Endothelial cell of hepatic sinusoid (primary cell): ENCODE data around the gene HIRIP3.

Source experiments
- in situ Hi-C: cut with HindIII; loops from 2 replicates; pipeline ENCODE4 v1.10.0; 2017; ENCODE audit warnings: low sequenced_read_pairs

HIRIP3 gene

DNA sequence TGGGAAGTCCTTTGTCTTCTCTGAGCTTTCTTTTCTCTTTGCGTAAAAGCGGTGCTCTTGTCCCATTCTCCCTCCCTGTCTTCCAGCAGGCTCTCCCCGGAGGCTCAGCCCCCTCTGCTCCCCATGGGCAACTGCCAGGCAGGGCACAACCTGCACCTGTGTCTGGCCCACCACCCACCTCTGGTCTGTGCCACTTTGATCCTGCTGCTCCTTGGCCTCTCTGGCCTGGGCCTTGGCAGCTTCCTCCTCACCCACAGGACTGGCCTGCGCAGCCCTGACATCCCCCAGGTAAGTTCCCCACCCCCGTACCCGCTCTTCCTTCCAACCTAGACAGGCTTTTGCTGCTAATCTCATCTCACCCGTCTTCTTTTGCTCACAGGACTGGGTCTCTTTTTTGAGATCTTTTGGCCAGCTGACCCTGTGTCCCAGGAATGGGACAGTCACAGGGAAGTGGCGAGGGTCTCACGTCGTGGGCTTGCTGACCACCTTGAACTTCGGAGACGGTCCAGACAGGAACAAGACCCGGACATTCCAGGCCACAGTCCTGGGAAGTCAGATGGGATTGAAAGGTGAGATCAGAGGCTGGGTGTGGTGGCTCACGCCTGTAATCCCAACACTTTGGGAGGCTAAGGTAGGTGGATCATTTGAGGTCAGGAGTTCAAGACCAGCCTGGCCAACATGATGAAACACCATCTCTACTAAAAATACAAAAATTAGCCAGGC, 32.2 kb downstream of the HIRIP3 start:
- in situ Hi-C loops, result loop anchor here (5.0 kb wide), 1 partner anchor 61 kb away; the partner anchor contains the start of gene ASPHD1

GRCh38 chr16:29962344-29962994, 32.9 kb downstream of the HIRIP3 start:
- in situ Hi-C loops, result loop anchor here (5.0 kb wide), 1 partner anchor 60 kb away; the partner anchor contains the start of gene ASPHD1

- in situ Hi-C loops, result loop anchor here (5.0 kb wide), 1 partner anchor 59 kb away; the partner anchor contains the start of gene ASPHD1
These were observed 33.7 kb downstream of the HIRIP3 start, which contains the start of gene TMEM219 for GRCh38 chr16:29961479-29962343. Gene TMEM219, plus strand, starts transcription at chr16:29962079. Its CDS starts 1,065 bp downstream, at chr16:29963144.

- in situ Hi-C loops, result loop anchor here (5.0 kb wide), 1 partner anchor 59 kb away; the partner anchor contains the start of gene ASPHD1
These were observed 34.3 kb downstream of the HIRIP3 start for GRCh38 chr16:29961127-29961478.

DNA sequence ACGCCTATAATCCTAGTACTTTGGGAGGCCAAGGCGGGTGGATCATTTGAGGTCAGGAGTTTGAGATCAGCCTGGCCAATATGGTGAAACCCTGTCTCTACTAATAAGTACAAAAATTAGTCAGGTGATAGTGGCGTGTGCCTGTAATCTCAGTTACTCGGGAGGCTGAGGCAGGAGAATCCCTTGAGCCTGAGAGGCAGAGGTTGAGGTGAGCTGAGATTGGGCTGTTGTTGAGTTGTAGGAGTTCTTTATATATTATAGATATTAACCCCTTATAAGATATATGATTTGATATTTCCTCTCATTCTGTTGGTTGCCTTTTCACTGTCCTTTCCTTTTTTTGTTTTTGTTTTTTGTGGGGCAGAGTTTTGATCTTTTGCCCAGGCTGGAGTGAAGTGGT, 35.6 kb downstream of the HIRIP3 start:
- in situ Hi-C loops, result loop anchor here (5.0 kb wide), 1 partner anchor 58 kb away; the partner anchor contains the start of gene ASPHD1

DNA sequence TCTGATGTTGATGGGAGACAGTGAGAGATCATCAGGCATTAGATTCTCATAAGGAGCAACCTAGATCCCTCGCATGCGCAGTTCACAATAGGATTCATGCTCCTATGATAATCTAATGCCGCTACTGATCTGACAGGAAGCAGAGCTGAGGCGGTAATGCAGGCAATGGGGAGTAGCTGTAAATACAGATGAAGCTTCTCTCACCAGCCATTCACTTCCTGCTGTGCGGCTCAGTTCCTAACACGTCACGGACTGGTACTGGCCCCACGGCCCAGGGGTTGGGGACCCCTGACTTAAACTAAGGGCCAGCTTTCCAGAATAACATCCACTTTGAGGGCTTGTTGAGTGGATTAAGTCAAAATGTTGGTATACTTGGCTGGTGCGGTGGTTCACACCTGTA, 36.1 kb downstream of the HIRIP3 start:
- in situ Hi-C loops, result no loop called here

DNA sequence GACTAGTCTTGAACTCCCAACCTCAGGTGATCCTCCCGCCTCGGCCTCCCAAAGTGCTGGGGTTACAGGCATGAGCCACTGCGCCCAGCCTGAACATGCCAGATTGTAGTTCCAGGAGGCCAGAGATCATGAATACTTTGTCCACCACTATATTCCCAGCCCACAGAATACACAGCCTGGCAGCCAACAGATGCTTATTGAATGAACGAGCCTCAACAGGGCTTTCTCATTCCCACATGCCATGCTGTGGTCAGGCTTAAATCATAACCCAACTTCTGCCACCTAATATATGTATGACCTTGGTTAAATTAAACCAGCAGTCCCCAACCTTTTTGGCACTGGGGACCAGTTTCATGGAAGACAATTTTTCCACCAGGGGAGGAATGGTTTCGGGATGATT, 36.7 kb downstream of the HIRIP3 start:
- in situ Hi-C loops, result no loop called here

GRCh38 chr16:29951625-29952365, 43.6 kb downstream of the HIRIP3 start:
- in situ Hi-C loops, result no loop called here

DNA sequence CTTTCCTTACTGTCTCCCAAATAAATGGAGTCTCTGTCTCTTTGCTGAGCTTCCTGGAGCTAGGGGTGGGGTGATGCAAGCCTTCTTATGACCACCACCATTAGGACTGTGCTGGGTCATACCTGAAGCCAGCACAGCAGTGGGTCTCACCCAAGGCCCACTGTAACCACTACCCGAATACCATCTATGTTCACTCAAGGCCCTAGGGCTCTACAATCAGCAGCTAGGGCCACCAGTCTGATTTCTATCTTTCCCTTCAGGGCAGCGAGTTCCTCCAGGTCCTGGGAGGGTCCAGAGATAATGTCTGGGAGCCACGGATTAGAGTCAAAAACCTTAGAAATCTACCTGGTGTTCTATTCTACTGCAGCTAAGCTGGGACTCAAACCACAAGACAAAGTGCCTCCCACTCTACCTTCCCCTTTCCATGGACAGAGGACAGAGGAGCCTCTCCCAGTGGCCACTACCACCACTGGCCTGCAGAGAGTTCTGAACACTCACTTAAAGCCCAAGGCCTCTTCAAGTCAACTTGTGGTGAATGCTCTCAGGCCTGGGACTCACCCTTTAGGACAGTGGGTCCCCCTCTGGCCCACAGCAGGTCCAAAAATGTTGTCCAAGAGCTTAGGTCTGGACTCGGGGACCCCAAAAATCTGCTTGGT, 44.5 kb downstream of the HIRIP3 start:
- in situ Hi-C loops, result no loop called here

- in situ Hi-C loops, result no loop called here
These were observed 47.5 kb downstream of the HIRIP3 start for GRCh38 chr16:29947897-29948296.

DNA sequence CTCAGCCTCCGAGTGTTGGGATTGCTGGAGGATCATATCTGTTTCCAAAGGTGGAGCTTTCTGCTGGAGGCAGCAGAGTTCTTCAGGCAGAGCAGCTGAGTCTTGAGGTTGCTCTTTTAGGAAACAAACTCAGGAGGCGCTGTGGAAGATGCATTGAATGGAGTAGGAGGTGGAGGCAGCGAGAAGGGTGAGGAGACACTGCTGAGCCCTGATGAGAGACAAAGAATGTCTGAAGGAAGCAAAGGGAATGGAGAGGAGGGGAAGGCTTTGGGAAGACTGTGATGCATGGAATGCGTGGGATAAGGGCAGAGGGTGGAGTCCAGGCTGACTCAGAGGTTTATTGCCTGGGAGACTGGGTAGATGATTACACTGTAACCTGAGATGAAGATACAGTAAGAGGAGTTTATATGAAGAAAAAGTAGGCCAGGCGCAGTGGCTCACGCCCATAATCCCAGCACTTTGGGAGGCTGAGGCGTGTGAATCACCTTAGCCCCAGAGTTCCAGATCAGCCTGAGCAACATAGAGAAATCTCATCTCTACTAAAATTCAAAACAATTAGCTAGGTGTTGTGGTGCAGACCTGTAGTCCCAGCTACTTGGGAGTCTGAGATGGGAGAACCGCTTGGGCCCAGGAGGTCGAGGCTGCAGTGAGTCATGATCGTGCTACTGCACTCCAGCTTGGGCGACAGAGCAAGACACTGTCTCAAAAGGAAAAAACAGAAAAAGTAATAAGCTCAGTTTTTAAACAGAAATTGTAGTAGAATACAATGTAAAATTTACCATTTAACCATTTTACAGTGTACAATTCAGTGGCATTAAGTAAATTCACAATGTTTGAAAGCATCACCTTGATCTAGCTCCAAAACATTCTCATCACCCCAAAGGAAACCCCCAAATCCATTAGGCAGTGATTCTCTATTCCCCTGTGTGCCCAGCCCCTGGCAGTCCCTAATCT, 51.3 kb downstream of the HIRIP3 start:
- in situ Hi-C loops, result no loop called here
